NCI-H345 treated with DMSO at 0.1 percent for 48 hours (cell line): ENCODE results near the gene ST7L.

Source experiments
- DNase-seq: peaks from one replicate; lab custom pipeline; 2025; ENCODE audit not compliant: unreplicated experiment; lab: John Stamatoyannopoulos, UW

ST7L gene

DNA sequence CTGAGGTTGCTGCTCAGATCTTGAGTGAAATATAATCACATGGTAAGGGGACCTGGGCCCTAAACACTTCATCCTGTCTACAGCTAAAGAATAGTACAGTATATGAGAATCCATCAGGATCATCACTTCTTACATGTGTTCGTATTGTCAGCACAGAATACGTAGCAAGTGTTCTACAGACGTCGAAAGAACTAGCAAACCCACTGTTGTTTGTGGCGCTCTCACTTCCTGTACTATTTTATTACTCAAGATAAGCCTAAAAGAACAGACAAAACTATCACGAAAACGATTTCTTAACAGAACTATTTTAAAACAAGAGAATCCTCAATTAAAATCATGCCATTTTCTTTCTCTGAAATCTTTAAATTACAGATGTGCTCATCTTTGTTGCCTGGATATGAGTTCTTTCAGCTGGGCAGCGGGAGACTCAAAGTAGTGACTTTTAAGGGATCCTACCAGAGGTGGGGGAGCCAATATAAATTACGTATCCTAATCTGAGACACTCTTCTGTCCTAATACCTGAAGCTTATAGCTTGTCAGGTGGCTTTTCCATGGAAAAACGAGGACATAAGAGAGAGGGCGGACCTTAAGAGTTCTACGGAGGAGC, 724 bp downstream of the ST7L start:
- no peak for DNase-seq

DNA sequence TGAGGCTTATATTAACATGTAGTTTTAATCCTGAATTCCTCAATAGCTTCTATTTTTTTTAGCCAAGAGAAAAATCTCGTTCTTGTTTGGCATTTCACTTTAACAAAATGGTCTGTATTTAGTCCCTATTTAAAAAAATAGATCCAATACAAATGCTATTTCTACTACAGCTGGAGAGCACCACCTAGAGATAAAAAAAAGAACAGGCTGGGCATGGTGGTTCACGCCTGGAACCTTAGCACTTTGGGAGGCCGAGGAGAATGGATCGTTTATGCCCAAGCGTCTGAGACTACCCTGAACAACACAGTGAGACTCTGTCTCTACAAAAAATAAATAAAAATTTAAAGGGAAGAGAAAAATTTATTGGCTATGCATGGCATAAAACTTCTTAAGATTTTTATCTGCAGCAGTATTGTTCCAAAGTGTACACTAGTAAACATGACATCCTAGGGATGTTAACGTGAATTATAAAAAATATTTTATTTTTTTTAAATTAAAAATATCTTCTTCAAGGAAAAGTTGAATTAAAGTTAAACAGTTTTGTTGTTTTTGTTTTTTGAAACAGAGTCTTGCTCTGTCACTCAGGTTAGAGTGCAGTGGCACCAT, 4.4 kb downstream of the ST7L start:
- DNase-seq = no peak

DNA sequence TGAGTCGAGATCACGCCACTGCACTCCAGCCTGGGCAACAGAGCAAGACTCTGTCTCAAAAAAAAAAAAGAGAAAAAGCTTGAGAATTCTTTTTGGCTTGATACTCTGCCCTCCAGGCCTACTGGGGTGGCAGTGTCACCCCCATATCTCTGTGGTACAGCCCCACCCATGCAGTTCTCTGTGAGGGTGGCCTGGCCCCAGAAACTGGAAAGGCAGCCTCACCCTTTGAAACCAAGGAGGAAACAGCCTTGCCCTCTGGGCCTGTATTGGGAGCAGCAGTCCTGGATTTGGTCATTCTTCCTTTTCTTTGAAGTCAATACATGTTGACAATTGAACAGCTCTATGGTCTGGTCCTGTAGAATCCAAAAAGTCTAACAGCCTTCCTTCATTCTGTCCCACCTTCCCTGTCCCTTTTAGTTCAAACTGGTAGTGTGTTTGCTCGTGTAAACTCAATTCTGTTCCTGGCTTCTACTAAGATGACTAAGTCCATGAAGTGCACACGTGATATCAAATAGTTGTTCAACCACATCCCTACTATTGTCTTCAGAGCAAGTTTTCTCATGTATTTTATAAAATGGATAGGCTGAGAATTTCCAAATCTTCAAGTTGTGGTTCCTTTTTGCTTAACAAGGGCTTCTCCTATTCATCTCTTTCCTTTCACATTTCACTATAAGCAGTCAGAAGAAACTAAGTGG, 13.2 kb downstream of the ST7L start:
- no peak for DNase-seq

DNA sequence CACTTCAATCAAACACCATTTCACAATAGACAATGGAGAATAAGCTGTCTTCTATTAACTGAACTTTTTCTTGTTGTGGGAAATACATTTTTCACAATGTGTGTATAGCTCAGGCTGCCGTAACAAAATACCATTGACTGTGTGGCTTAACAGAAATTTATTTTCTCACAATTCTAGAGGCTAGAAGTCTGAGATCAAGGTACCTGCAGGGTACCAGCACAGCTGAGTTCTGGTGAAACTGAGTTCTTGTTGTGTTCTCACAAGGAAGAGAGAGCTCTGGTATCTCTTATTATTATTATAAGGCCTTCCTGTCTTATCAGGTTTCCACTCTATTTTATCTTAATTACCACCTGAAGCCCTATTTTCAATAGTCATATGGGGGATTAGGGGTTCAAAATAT, 15.4 kb downstream of the ST7L start:
- no peak for DNase-seq

- no peak for DNase-seq
Observed at GRCh38 chr1:112603012-112603411, 15.9 kb downstream of the ST7L start.

GRCh38 chr1:112599477-112599876, 19.5 kb downstream of the ST7L start:
- no peak for DNase-seq

GRCh38 chr1:112594208-112594876, 24.6 kb downstream of the ST7L start:
- DNase-seq = no peak

- DNase-seq = no peak
Observed at GRCh38 chr1:112589766-112590165, 29.2 kb downstream of the ST7L start.

- no peak for DNase-seq
Observed at GRCh38 chr1:112583366-112583765, 35.6 kb downstream of the ST7L start.

DNA sequence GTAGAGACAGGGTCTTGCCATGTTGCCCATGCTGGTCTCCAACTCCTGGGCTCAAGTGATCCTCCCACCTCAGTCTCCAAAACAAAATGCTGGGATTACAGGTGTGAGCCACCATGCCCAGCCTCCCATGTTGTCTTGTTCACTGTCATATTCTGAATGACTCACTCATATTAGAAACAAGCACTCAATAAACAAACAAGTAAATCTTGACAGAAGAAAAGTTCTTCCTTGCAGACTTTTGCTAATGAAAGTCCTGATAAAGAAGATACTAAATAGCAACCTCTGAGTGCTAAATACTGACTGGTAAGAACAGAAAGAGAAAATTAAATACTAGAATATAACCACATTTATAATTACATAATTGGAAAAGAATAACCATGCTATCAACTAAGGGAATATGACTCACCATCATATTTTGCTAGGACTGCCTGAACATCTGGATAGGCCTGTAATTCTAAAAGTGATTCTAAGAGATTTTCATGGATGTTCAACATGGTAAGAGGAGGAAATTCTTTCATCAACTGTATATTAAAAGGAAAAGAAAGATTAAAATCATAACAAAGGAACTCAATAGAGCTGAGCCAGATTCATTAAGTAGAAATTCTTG, 37.3 kb downstream of the ST7L start:
- DNase-seq = no peak

DNA sequence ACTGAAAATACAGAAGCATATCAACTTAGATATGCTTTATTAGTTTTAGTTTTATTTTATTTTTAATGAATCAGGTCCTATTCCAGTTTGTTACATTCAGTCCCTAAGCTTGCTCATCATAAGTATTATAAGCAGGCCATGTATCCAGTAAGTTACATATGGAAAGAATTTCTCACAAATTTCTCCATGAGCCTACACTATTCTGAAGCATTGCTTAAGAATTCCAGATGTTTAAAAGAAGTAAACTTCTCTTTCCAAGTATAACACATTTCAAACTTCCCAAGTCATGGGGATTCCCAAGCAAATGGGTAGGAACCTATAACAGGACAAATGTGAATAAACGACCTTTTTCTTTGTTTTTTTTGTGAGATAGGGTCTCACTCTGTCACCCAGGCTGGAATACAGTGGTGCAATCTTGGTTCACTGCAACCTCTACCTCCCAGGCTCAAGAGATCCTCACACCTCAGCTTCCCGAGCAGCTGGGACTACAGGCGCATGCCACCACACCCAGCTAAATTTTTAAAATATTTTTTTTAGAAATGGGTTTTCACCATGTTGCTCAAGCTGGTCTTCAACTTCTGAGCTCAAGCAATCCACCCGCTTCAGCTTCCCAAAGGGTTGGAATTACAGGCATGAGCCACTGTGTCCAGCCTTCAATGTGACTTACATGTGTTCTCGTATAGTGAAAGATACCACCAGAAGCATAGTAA, 39.0 kb downstream of the ST7L start:
- DNase-seq = no peak

- DNase-seq = no peak
Observed at GRCh38 chr1:112576240-112576639, 42.7 kb downstream of the ST7L start.

DNA sequence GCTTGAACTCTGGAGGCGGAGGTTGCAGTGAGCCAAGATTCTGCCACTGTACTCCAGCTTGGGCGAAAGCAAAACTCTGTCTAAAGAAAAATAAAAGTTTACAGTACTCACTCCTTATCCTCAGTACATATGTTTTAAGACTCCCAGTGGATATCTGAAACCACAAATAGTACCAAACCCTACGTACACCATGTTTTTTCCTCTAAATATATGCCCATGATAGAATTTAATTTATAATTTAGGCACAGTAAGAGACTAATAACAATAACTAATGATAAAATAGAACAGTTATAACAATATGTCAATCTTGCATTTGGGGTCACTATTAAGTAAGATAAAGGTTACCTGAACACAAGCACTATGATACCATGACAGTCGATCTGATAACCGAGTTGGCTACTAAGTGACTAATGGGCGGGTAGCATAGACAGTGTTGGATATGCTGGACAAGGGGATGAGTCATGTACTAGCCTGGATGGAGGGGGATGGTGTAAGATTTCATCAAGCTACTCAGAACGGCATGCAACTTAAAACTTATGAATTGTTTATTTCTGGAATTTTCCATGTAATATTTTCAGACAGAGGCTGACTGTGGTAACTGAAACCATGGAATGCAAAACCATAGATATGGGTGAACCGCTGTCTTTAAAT, 43.7 kb downstream of the ST7L start:
- no peak for DNase-seq

DNA sequence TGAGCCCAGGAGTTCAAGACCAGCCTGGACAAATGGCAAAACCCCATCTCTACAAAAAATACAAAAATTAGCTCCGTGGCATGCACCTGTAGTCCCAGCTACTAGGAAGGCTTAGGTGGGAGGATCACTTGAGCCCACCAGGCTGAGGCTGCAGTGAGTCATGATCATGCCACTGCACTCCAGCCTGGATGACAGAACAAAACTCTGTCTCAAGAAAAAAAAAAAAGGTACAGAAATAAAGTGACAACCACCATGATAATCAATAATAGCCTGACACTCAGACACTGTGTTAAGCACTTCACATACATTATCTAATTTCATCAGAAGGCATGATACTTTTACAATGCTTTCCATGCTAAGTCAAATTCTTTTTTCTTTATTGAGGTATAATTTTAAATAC, 53.1 kb downstream of the ST7L start:
- no peak for DNase-seq

DNA sequence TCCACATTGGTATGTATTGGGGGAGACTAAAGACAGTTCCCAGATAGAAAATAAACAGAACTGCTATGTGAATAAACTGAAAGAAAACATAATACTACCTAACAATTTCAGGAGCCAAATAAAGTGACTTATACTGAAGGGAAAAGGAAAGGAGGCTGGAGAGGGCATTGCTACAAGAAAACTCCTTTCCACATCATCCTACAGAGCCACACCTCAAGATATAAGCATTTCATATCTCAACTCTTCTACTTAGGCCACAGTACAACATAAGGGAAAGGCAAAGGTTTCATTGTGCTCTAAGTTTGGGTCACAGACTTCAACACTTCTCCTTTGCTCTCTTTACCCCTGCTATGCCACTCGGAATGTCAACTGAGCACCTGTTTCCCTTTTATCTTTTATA, 54.9 kb downstream of the ST7L start:
- DNase-seq = no peak

- no peak for DNase-seq
Observed at GRCh38 chr1:112563341-112563740, 55.6 kb downstream of the ST7L start.

DNA sequence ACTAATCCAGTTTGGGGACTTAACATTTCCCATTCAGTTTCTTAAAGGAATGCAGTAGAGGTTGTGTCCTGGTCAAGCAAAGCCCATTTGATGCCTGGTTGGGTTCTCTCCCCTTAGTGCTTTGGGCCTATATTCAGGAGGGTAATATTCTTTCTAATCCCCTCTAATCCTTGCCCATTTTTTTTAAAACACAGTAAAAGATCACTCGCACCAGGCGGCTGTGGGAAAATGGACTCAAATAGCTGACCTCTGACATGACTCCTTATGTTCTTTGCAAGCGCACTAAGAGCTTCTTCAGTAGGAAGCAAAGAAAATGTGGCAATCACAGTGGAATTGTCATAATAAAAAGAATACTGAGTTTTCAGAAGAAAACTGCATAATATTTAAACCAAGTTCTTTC, 60.3 kb downstream of the ST7L start:
- DNase-seq = no peak

GRCh38 chr1:112557385-112557784, 61.6 kb downstream of the ST7L start:
- DNase-seq = no peak

GRCh38 chr1:112554411-112554810, 64.5 kb downstream of the ST7L start:
- DNase-seq = no peak

DNA sequence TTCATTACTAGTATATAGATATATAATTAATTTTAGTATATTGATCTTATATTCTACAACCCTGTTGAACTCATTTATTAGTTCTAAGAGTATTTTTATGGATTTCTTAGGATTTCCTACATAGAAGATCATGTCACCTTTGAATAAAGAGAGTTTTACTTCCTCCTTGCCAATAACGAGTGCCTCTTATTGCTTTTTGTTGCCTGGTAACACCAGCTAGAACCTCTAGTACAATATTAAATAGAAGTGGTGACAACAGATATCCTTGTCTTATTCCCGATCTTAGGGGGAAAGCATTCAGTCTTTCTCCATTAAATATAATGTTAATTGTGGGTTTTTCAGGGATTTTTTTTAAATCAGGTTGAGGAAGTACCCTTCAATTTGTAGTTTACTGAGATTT, 69.4 kb downstream of the ST7L start:
- no peak for DNase-seq

- DNase-seq = no peak
Observed at GRCh38 chr1:112548547-112548946, 70.4 kb downstream of the ST7L start.
